ENCODE data around the gene TRIM17.

- TF ChIP-seq MAX (CRISPR knock-in tag; IDR thresholded peaks at IDR 0.05) = no peak
- TF ChIP-seq PBX2 (CRISPR knock-in tag; IDR thresholded peaks at IDR 0.05; ENCODE audit: low read depth) = no peak
- no peak for TF ChIP-seq PBX2 (tag; conservative IDR thresholded peaks at IDR 0.05; ENCODE audit: low read depth)
- TF ChIP-seq PHF20 (IDR thresholded peaks at IDR 0.05; ENCODE audit: partially characterized antibody) = no peak
- TF ChIP-seq E2F5 (CRISPR knock-in tag; IDR thresholded peaks at IDR 0.05) = no peak
These were observed 24.3 kb upstream of the TRIM17 start for GRCh38 chr1:228440761-228441500.

Measured in K562 (cell line).